ENCODE data around the gene KDM5A. TPM values are rescaled to one million over a fixed set of nuclear protein-coding genes. Genes with fewer than 3 reads are reported as not detected.

Gene KDM5A
- total RNA-seq, 1 donor from 2014 or later = 27.3 TPM

Other genes with a start within 250 kb of the KDM5A start
- 1.2 TPM for gene SLC6A12, start 175.2 kb downstream of the KDM5A start, total RNA-seq
- gene SLC6A13, start 126.5 kb downstream of the KDM5A start, total RNA-seq = 1.9 TPM
- gene CCDC77, start 12.3 kb upstream of the KDM5A start, total RNA-seq = 2.8 TPM
- gene B4GALNT3, start 70.6 kb upstream of the KDM5A start, total RNA-seq = 49.6 TPM

Data from left ventricle myocardium superior (tissue), 1 donor.